ENCODE measurements around the gene NFAT5.

- TF ChIP-seq, protein P1, sequence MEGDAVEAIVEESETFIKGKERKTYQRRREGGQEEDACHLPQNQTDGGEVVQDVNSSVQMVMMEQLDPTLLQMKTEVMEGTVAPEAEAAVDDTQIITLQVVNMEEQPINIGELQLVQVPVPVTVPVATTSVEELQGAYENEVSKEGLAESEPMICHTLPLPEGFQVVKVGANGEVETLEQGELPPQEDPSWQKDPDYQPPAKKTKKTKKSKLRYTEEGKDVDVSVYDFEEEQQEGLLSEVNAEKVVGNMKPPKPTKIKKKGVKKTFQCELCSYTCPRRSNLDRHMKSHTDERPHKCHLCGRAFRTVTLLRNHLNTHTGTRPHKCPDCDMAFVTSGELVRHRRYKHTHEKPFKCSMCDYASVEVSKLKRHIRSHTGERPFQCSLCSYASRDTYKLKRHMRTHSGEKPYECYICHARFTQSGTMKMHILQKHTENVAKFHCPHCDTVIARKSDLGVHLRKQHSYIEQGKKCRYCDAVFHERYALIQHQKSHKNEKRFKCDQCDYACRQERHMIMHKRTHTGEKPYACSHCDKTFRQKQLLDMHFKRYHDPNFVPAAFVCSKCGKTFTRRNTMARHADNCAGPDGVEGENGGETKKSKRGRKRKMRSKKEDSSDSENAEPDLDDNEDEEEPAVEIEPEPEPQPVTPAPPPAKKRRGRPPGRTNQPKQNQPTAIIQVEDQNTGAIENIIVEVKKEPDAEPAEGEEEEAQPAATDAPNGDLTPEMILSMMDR (IDR thresholded peaks at IDR 0.05): no peak
- TF ChIP-seq POLR2A (IDR thresholded peaks at IDR 0.05): no peak
These were observed 6.6 kb upstream of the NFAT5 start for GRCh38 chr16:69559164-69559563.
